H1 (cell line): ENCODE measurements around the gene RABGGTA.

ENCODE experiments used
- JUND ChIP-seq: IDR thresholded peaks from 2 replicates; pipeline ENCODE4 v1.6.1; 2011; ENCODE audit warnings: mild to moderate bottlenecking, improper control_type of control experiment, low read length
- MAX ChIP-seq: IDR thresholded peaks from 2 replicates; pipeline ENCODE4 v1.6.1; 2012; ENCODE audit warnings: inconsistent platforms
- POLR2AphosphoS5 ChIP-seq: IDR thresholded peaks from 2 replicates; pipeline ENCODE4 v1.6.1; 2011; ENCODE audit warnings: low read depth, low read length
- TF ChIP-seq, protein P1 (sequence below), 3 experiments: IDR thresholded peaks; 1 replicate in 2 of 3; 2 replicates in 1 of 3; pipeline versions ENCODE4 v1.5.1 to v1.6.1; 2011; ENCODE audit warnings: low read length in 3 of 3, mild to moderate bottlenecking in 3 of 3, inconsistent platforms in 2 of 3, low read depth in 1 of 3, moderate library complexity in 1 of 3; ENCODE audit not compliant: insufficient read depth in 1 of 3; ENCODE audit errors: control extremely low read depth in 1 of 3

DNA sequence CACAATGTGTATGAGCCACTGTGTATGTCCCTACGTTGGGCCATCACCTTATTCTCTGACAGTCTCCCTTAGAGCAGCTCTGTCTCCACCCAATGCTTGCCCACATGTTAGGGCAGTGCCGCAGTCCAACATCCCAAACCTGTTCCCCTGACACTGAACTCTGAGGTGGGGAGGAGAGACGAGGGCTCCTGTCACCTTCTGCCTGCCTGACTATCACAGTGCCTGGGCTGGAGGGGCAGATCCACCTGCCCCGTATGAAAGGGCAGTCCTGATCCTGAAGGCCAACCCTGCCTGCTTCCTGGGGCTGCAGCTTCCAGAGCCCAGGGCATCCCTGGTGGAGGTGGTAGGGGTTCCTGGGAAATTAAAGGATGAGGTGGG is 10.6 kb downstream of the RABGGTA start:
- TF ChIP-seq JUND (no peak), POLR2AphosphoS5 (no peak), MAX (no peak)
- TF ChIP-seq, protein P1, sequence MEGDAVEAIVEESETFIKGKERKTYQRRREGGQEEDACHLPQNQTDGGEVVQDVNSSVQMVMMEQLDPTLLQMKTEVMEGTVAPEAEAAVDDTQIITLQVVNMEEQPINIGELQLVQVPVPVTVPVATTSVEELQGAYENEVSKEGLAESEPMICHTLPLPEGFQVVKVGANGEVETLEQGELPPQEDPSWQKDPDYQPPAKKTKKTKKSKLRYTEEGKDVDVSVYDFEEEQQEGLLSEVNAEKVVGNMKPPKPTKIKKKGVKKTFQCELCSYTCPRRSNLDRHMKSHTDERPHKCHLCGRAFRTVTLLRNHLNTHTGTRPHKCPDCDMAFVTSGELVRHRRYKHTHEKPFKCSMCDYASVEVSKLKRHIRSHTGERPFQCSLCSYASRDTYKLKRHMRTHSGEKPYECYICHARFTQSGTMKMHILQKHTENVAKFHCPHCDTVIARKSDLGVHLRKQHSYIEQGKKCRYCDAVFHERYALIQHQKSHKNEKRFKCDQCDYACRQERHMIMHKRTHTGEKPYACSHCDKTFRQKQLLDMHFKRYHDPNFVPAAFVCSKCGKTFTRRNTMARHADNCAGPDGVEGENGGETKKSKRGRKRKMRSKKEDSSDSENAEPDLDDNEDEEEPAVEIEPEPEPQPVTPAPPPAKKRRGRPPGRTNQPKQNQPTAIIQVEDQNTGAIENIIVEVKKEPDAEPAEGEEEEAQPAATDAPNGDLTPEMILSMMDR (IDR thresholded peaks at IDR 0.05; ENCODE audit: control extremely low read depth in 1 of 3, insufficient read depth in 1 of 3, low read depth in 1 of 3, low read length in 3 of 3), result no peak
